Measurements from ENCODE around the gene BRSK1. TPM values are rescaled to one million over a fixed set of nuclear protein-coding genes. Genes with fewer than 3 reads are reported as not detected.

BRSK1 gene
- total and polyA plus RNA-seq, 10 donors, result 0.70 to 2.9 (median 1.6) TPM

GRCh38 chr19:55262359-55262758, 21.4 kb upstream of the BRSK1 start:
- Histone ChIP-seq H3K4me3 (no peak overlapping the region), H3K4me1 (peaks cover 8 to 23% (median 17%) of the 10 kb centered on the region in 6 donors), H3K36me3 (peaks cover 0 to 11% (median 0%) of the 10 kb centered on the region in 6 donors), H3K27ac (no peak overlapping the region), H3K27me3 (replicated peaks in 1 of 7) (no peaks in the 10 kb centered on the region), H3K9me3 (peaks cover 0 to 5% (median 0%) of the 10 kb centered on the region in 8 donors)
- no peak for DNase-seq
- no peak for TF ChIP-seq CTCF (IDR thresholded peaks at IDR 0.05 in 8 of 11, conservative IDR thresholded peaks at IDR 0.05 in 3 of 11)
- TF ChIP-seq POLR2AphosphoS5 (IDR thresholded peaks at IDR 0.05), result no peak
- no peak for TF ChIP-seq POLR2A (IDR thresholded peaks at IDR 0.05)
- 93 to 97% (median 95%) methylated on average over 9 of the region's 9 CpGs for WGBS, 5 donors
- intact Hi-C loops (cut with DNase I; ENCODE audit: low total_unique reads), result no loop called here

GRCh38 chr19:55264531-55264930, 19.3 kb upstream of the BRSK1 start:
- 92 to 95% (median 94%) methylated on average over 5 of the region's 5 CpGs for WGBS, 5 donors
- no peak overlapping the region for H3K27ac ChIP-seq
- peaks cover 0 to 24% (median 0%) of the 10 kb centered on the region in 6 donors for H3K36me3 ChIP-seq
- no peaks in the 10 kb centered on the region for H3K27me3 ChIP-seq (replicated peaks in 1 of 7)
- peaks cover 0 to 5% (median 0%) of the 10 kb centered on the region in 8 donors for H3K9me3 ChIP-seq
- TF ChIP-seq POLR2AphosphoS5 (IDR thresholded peaks at IDR 0.05) (no peak), CTCF (IDR thresholded peaks at IDR 0.05 in 8 of 11, conservative IDR thresholded peaks at IDR 0.05 in 3 of 11) (no peak), POLR2A (IDR thresholded peaks at IDR 0.05) (no peak)
- DNase-seq, result no peak
- peaks cover 7 to 12% (median 8%) of the 10 kb centered on the region in 6 donors for H3K4me1 ChIP-seq
- no peak overlapping the region for H3K4me3 ChIP-seq
- intact Hi-C loops (cut with DNase I; ENCODE audit: low total_unique reads), result no loop called here

GRCh38 chr19:55265173-55265572, 18.6 kb upstream of the BRSK1 start:
- Histone ChIP-seq H3K4me3 (no peak overlapping the region), H3K36me3 (peaks cover 0 to 30% (median 1%) of the 10 kb centered on the region in 6 donors), H3K27me3 (replicated peaks in 1 of 7) (no peaks in the 10 kb centered on the region), H3K27ac (no peak overlapping the region), H3K9me3 (peaks cover 0 to 5% (median 0%) of the 10 kb centered on the region in 8 donors), H3K4me1 (peaks cover under 1 to 6% (median 2%) of the 10 kb centered on the region in 6 donors)
- 91 to 96% (median 94%) methylated on average over 10 to 16 of the region's 16 CpGs for WGBS, 5 donors
- intact Hi-C loops (cut with DNase I; ENCODE audit: low total_unique reads), result no loop called here
- DNase-seq, result peak; percentile 64
- TF ChIP-seq POLR2A (IDR thresholded peaks at IDR 0.05) (no peak), POLR2AphosphoS5 (IDR thresholded peaks at IDR 0.05) (no peak), CTCF (IDR thresholded peaks at IDR 0.05 in 8 of 11, conservative IDR thresholded peaks at IDR 0.05 in 3 of 11) (no peak)

GRCh38 chr19:55265723-55266386, 17.9 kb upstream of the BRSK1 start:
- H3K9me3 ChIP-seq, result peaks cover 0 to 5% (median 0%) of the 10 kb centered on the region in 8 donors
- no peak for DNase-seq
- no peak overlapping the region for H3K27ac ChIP-seq
- H3K27me3 ChIP-seq (replicated peaks in 1 of 7), result no peaks in the 10 kb centered on the region
- TF ChIP-seq POLR2AphosphoS5 (IDR thresholded peaks at IDR 0.05), result no peak
- no peak for TF ChIP-seq POLR2A (IDR thresholded peaks at IDR 0.05)
- TF ChIP-seq CTCF (IDR thresholded peaks at IDR 0.05 in 8 of 11, conservative IDR thresholded peaks at IDR 0.05 in 3 of 11), result no peak
- no peaks in the 10 kb centered on the region for H3K4me1 ChIP-seq
- no peak overlapping the region for H3K4me3 ChIP-seq
- 91 to 99% (median 96%) methylated on average over 11 to 12 of the region's 12 CpGs for WGBS, 5 donors
- intact Hi-C loops (cut with DNase I; ENCODE audit: low total_unique reads), result no loop called here
- H3K36me3 ChIP-seq, result peaks cover 0 to 36% (median 3%) of the 10 kb centered on the region in 6 donors
